ENCODE measurements around the gene ANOS1.

GRCh38 chrX:8724300-8724699 lies 7.6 kb downstream of the ANOS1 start:
- TF ChIP-seq POLR2A (IDR thresholded peaks at IDR 0.05; ENCODE audit: low read length) = no peak
- no peak for TF ChIP-seq GATA1 (IDR thresholded peaks at IDR 0.05; ENCODE audit: low read depth, low read length)
